ENCODE data around the gene KIAA1671. TPM values are rescaled to one million over a fixed set of nuclear protein-coding genes. Genes with fewer than 3 reads are reported as not detected.

Gene KIAA1671
- total and polyA plus RNA-seq, 2 donors: 13.0 to 19.0 TPM

GRCh38 chr22:25059438-25059837 lies 106.9 kb downstream of the KIAA1671 start:
- 86% methylated on average over 5 of the region's 5 CpGs for WGBS
- Histone ChIP-seq H3K36me3 (ENCODE audit: insufficient read depth) (no peaks in the 10 kb centered on the region), H3K4me1 (ENCODE audit: insufficient read depth) (no peaks in the 10 kb centered on the region), H3K27ac (ENCODE audit: low read depth) (no peak overlapping the region), H3K4me3 (ENCODE audit: low read depth, low read length) (no peak overlapping the region)
- DNase-seq (ENCODE audit: extremely low spot score): no peak

GRCh38 chr22:25060522-25061071 lies 108.1 kb downstream of the KIAA1671 start:
- no peaks in the 10 kb centered on the region for H3K4me1 ChIP-seq (ENCODE audit: insufficient read depth)
- DNase-seq (ENCODE audit: extremely low spot score): no peak
- H3K36me3 ChIP-seq (ENCODE audit: insufficient read depth): no peaks in the 10 kb centered on the region
- no peak overlapping the region for H3K4me3 ChIP-seq (ENCODE audit: low read depth, low read length)
- WGBS: 75% methylated on average over 10 of the region's 10 CpGs
- H3K27ac ChIP-seq (ENCODE audit: low read depth): no peak overlapping the region

- WGBS: 91% methylated on average over 5 of the region's 5 CpGs
Measured at GRCh38 chr22:25061134-25061533, 108.6 kb downstream of the KIAA1671 start.

GRCh38 chr22:25061605-25062376 lies 109.3 kb downstream of the KIAA1671 start:
- H3K4me1 ChIP-seq (ENCODE audit: insufficient read depth): no peaks in the 10 kb centered on the region

More at GRCh38 chr22:25061134-25061533, 108.6 kb downstream of the KIAA1671 start:
- H3K4me1 ChIP-seq (ENCODE audit: insufficient read depth): no peaks in the 10 kb centered on the region
- DNase-seq (ENCODE audit: extremely low spot score): no peak
- H3K27ac ChIP-seq (ENCODE audit: low read depth): no peak overlapping the region
- no peak overlapping the region for H3K4me3 ChIP-seq (ENCODE audit: low read depth, low read length)
- no peaks in the 10 kb centered on the region for H3K36me3 ChIP-seq (ENCODE audit: insufficient read depth)

DNA sequence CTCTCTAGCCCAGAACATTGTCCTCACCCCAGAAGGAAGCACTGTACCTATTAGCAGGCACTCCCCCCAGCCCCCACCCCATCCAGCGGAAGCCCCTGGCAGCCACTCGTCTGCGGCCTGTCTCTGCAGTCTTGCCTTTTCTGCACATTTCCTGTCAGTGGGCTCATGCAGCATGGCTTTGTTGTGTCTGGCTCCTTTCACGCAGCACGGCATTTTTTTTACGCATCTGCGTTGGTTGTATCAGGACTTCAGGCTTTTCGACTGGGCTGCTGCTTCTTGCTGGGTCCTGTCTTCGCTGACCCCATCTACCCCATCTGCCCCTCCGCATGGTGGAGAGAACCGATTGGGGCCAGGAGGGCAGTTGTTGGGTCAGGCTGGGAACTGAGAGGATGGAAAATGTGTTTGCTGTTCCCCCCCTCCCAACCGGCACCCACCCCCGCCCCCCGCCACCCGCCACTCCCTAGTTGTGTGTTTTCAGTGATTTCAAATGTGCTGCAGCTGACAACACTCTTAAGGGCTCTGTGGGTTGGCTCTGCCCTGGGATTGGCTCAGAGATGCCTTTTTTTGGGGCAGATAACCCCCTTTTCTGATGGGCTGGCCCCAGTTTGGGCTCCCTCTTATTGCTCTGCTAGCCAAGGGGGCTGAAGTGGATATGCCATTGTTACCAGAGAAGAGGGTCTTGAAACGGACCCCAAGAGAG lies 110.0 kb downstream of the KIAA1671 start:
- Histone ChIP-seq H3K36me3 (ENCODE audit: insufficient read depth) (no peaks in the 10 kb centered on the region), H3K27ac (ENCODE audit: low read depth) (no peak overlapping the region), H3K4me3 (ENCODE audit: low read depth, low read length) (no peak overlapping the region), H3K4me1 (ENCODE audit: insufficient read depth) (no peaks in the 10 kb centered on the region)
- WGBS: 54% methylated on average over 16 of the region's 16 CpGs
- DNase-seq (ENCODE audit: extremely low spot score): no peak

More at GRCh38 chr22:25061605-25062376, 109.3 kb downstream of the KIAA1671 start:
- no peak overlapping the region for H3K4me3 ChIP-seq (ENCODE audit: low read depth, low read length)
- DNase-seq (ENCODE audit: extremely low spot score): no peak
- WGBS: 77% methylated on average over 8 of the region's 8 CpGs
- no peaks in the 10 kb centered on the region for H3K36me3 ChIP-seq (ENCODE audit: insufficient read depth)
- no peak overlapping the region for H3K27ac ChIP-seq (ENCODE audit: low read depth)

DNA sequence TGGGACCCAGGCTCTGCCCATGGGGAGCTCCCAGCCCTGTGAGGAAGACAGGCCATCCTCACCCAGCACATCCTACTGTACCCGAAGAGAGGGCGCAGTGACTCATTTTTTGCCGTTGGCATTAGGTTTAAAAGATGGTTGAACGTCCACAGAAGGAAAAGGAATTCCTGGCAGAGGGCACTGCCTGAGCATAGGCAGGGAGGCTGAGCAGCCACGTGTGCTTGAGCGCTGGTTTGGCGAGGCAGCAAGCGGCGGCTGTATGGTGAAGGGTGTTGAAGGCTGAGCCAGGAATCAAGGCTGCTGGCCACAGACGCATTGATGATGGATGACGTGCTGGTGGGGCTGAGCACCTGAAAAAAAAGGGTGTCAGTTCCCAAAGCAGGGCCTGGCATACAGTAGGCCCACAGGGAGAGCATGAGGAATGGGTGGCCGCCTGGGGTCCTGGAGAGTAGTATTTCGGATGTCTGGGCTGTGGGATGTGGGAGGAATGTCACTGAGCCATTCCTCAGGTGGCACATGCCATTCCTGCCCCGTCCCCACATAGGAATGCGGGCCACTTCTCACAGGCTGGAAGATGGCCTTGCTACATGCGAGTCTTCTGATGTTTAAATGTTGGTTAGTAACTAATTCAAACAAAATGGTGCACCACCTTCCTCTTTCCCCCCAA lies 112.5 kb downstream of the KIAA1671 start:
- 57% methylated on average over 16 of the region's 16 CpGs for WGBS
- Histone ChIP-seq H3K36me3 (ENCODE audit: insufficient read depth) (no peaks in the 10 kb centered on the region), H3K4me1 (ENCODE audit: insufficient read depth) (no peaks in the 10 kb centered on the region), H3K27ac (ENCODE audit: low read depth) (no peak overlapping the region), H3K4me3 (ENCODE audit: low read depth, low read length) (no peak overlapping the region)
- DNase-seq (ENCODE audit: extremely low spot score): no peak

DNA sequence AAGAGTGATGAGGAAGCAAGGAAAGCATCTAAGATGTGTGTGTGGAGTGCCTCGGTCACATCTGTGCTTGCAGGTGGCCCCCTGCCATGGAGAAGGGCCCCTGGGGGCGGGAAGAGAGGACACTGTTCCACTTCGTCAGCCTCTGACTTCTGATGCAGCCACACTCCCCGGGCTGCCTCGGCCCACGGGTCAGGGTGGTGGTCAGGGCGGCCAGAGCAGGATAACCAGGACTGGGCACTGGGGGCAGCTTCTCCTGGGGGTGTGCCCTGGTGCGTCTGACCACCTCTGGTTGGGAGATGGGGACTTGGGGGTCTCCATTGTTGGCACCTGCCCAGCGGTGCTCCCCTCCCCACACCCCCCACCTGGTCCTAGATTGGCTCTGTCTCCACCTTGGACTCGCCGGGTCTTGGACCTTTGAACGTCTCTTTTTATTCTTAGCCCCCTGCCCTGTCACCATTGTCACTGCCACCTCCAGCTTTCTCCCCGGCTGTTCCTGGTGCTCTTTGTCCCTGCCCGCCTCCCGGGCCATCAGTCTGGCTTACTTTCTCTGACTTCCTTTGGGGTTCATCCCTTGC lies 114.4 kb downstream of the KIAA1671 start:
- Histone ChIP-seq H3K36me3 (ENCODE audit: insufficient read depth) (no peaks in the 10 kb centered on the region), H3K4me1 (ENCODE audit: insufficient read depth) (no peaks in the 10 kb centered on the region), H3K27ac (ENCODE audit: low read depth) (no peak overlapping the region), H3K4me3 (ENCODE audit: low read depth, low read length) (no peak overlapping the region)
- no peak for DNase-seq (ENCODE audit: extremely low spot score)
- 91% methylated on average over 15 of the region's 15 CpGs for WGBS

- Histone ChIP-seq H3K36me3 (ENCODE audit: insufficient read depth) (no peaks in the 10 kb centered on the region), H3K4me1 (ENCODE audit: insufficient read depth) (no peaks in the 10 kb centered on the region), H3K27ac (ENCODE audit: low read depth) (no peak overlapping the region), H3K4me3 (ENCODE audit: low read depth, low read length) (no peak overlapping the region)
- DNase-seq (ENCODE audit: extremely low spot score): no peak
- WGBS: 68% methylated on average over 18 of the region's 18 CpGs
Measured at GRCh38 chr22:25067851-25068421, 115.4 kb downstream of the KIAA1671 start.

GRCh38 chr22:25068707-25069106 lies 116.2 kb downstream of the KIAA1671 start:
- no peaks in the 10 kb centered on the region for H3K36me3 ChIP-seq (ENCODE audit: insufficient read depth)
- no peaks in the 10 kb centered on the region for H3K4me1 ChIP-seq (ENCODE audit: insufficient read depth)
- no peak overlapping the region for H3K4me3 ChIP-seq (ENCODE audit: low read depth, low read length)
- 78% methylated on average over 9 of the region's 9 CpGs for WGBS
- no peak overlapping the region for H3K27ac ChIP-seq (ENCODE audit: low read depth)
- no peak for DNase-seq (ENCODE audit: extremely low spot score)

DNA sequence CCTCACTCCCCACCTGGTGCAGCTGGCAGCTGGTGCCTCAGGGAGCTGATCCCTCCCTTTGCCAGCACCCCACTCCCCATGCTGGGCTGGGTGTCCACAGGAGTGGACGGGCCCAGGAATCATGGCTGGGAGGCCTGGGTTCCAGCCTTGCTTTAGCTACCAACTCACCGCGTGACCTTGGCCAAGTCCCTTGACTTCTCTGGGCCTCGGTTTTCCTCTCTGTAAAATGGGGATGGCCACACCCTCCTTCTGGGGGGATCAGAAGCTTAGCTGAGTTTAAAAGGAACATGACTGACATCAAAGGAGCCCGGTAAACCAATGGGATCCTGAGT lies 116.9 kb downstream of the KIAA1671 start:
- no peak for DNase-seq (ENCODE audit: extremely low spot score)
- no peak overlapping the region for H3K4me3 ChIP-seq (ENCODE audit: low read depth, low read length)
- WGBS: 88% methylated on average over 5 of the region's 5 CpGs
- H3K27ac ChIP-seq (ENCODE audit: low read depth): no peak overlapping the region
- H3K36me3 ChIP-seq (ENCODE audit: insufficient read depth): no peaks in the 10 kb centered on the region
- no peaks in the 10 kb centered on the region for H3K4me1 ChIP-seq (ENCODE audit: insufficient read depth)

DNA sequence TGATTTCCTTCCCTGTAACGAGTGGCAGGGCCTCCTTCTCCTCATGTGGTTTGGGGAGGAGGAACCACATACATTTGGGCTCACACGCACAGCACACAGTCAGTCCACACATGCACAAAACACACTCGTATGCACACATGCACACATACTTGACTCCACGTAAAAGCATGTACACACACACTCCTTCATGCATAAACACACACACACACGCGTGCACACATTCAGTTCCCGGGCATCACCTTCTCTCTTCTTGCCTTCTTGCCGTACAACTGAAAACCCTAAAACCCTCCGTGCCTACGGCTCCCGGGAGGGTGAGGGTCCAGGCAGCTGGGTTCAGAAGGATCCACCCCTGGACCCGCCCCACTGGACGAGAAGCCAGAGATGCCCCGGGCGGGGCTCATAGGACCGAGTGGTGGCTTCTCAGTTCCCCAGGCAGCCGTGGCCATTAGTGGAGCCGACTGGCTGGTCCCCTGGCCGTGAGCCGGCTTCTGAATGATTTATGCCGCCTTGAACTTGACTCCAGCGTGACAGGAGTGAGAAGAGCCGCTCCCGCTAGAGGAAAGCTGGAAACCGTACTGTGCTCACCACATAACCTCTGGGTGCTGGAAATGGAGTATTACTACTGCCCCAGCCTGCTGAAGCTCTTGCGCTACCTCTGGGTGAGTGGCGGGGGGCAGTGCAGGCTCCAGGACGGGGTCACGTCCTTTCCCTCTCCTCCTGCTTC lies 117.4 kb downstream of the KIAA1671 start:
- no peak for DNase-seq (ENCODE audit: extremely low spot score)
- H3K4me1 ChIP-seq (ENCODE audit: insufficient read depth): no peaks in the 10 kb centered on the region
- H3K36me3 ChIP-seq (ENCODE audit: insufficient read depth): no peaks in the 10 kb centered on the region
- H3K4me3 ChIP-seq (ENCODE audit: low read depth, low read length): peak overlapping the region; percentile 16
- WGBS: 34% methylated on average over 29 of the region's 29 CpGs
- H3K27ac ChIP-seq (ENCODE audit: low read depth): no peak overlapping the region

GRCh38 chr22:25070956-25071355 lies 118.4 kb downstream of the KIAA1671 start:
- no peak for DNase-seq (ENCODE audit: extremely low spot score)
- peak overlapping the region; percentile 16 for H3K4me3 ChIP-seq (ENCODE audit: low read depth, low read length)
- 35% methylated on average over 3 of the region's 3 CpGs for WGBS
- H3K36me3 ChIP-seq (ENCODE audit: insufficient read depth): no peaks in the 10 kb centered on the region
- H3K27ac ChIP-seq (ENCODE audit: low read depth): no peak overlapping the region
- no peaks in the 10 kb centered on the region for H3K4me1 ChIP-seq (ENCODE audit: insufficient read depth)

DNA sequence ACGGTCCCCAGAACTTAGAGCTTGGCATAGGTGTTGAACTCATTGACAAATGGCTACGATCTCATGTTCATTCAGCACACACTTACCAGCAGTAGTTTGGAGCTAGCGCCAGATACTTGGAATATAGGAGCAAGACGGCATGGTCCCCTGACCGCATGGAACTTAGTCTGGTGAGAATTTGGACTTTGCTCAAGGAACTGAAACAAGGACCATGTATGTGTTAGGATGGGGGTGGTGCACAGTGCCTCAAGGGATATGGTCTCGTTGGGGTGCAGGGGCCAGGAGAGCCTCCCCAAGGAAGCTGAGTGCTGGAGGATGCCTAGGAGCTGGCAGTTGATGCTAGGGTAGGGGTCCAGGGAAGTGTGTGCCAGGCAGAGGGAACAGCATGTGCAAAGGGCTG lies 119.2 kb downstream of the KIAA1671 start:
- Histone ChIP-seq H3K4me3 (ENCODE audit: low read depth, low read length) (no peak overlapping the region), H3K36me3 (ENCODE audit: insufficient read depth) (no peaks in the 10 kb centered on the region), H3K4me1 (ENCODE audit: insufficient read depth) (no peaks in the 10 kb centered on the region), H3K27ac (ENCODE audit: low read depth) (no peak overlapping the region)
- DNase-seq (ENCODE audit: extremely low spot score): no peak
- WGBS: 87% methylated on average over 6 of the region's 6 CpGs
